H1 (cell line): Measurements from ENCODE around the gene NGEF. TPM values are rescaled to one million over a fixed set of nuclear protein-coding genes. Genes with fewer than 3 reads are reported as not detected.

Experiments
- CTCF ChIA-PET: fragments of 300-600 bp; sonication (Branson Sonifier 250); formaldehyde crosslinking; loops from one replicate; lab custom pipeline; 2021; ENCODE audit not compliant: partially characterized antibody; lab: Charles Lee
- POLR2A ChIA-PET: fragments of 300-600 bp; sonication (Branson Sonifier 250); formaldehyde crosslinking; loops from one replicate; lab custom pipeline; 2021; ENCODE audit warnings: inconsistent platforms; ENCODE audit not compliant: partially characterized antibody; lab: Charles Lee
- DNase-seq, 2 experiments: peaks; one replicate each; pipeline versions ENCODE4 v3.0.0 to v3.0.0-alpha.2; 2010 to 2022; ENCODE audit warnings: low spot score in 2 of 2, low read depth in 1 of 2, mixed read lengths in 1 of 2
- FAIRE-seq: peaks from 2 replicates; lab custom pipeline; 2011; peaks lifted over from hg19 to GRCh38; lab: Jason Lieb, UNC
- H2AFZ ChIP-seq: 2 replicates; pipeline ENCODE4 v1.8.1; 2012; ENCODE audit warnings: low read length, inconsistent platforms
- H2AK5ac ChIP-seq: 2 replicates; pipeline ENCODE4 v1.6.1; 2013; ENCODE audit warnings: low read depth, low read length
- H2BK120ac ChIP-seq: replicated peaks from 2 replicates; pipeline ENCODE3; 2013; ENCODE audit warnings: low read depth, low read length, inconsistent platforms
- H2BK12ac ChIP-seq: 2 replicates; pipeline ENCODE4 v1.6.1; 2013; ENCODE audit warnings: low read depth, low read length
- H2BK15ac ChIP-seq: 2 replicates; pipeline ENCODE4 v1.6.1; 2013; ENCODE audit warnings: low read length
- H2BK20ac ChIP-seq: 2 replicates; pipeline ENCODE4 v1.6.1; 2013; ENCODE audit warnings: low read length
- H2BK5ac ChIP-seq: 2 replicates; pipeline ENCODE4 v1.6.1; 2013; ENCODE audit warnings: low read depth, low read length
- H3K14ac ChIP-seq: 2 replicates; pipeline ENCODE4 v1.6.1; 2013; ENCODE audit warnings: inconsistent platforms; ENCODE audit not compliant: insufficient read length
- H3K18ac ChIP-seq: 2 replicates; pipeline ENCODE4 v1.6.1; 2013; ENCODE audit warnings: low read length; ENCODE audit errors: extremely low read depth
- H3K23ac ChIP-seq: 2 replicates; pipeline ENCODE4 v1.6.1; 2013; ENCODE audit warnings: inconsistent platforms; ENCODE audit not compliant: insufficient read length
- H3K23me2 ChIP-seq: 2 replicates; pipeline ENCODE4 v1.6.1; 2013; ENCODE audit warnings: low read depth, low read length
- H3K27ac ChIP-seq: 2 replicates; pipeline ENCODE4 v1.6.1; 2011; ENCODE audit warnings: low read depth, low read length, inconsistent platforms
- H3K27me3 ChIP-seq, 4 experiments: replicated peaks in 1 of 4; 1 replicate in 1 of 4; 2 replicates in 3 of 4; pipeline versions ENCODE4 v1.6.1 to v1.8.1; 2011 to 2013; ENCODE audit warnings: low read length in 3 of 4, mild to moderate bottlenecking in 3 of 4, inconsistent platforms in 2 of 4, mixed read lengths in 2 of 4, moderate library complexity in 1 of 4; ENCODE audit not compliant: control insufficient read depth in 3 of 4, insufficient read depth in 3 of 4; ENCODE audit errors: extremely low read depth in 1 of 4
- H3K36me3 ChIP-seq, 4 experiments: 2 replicates each; pipeline versions ENCODE4 v1.6.1 to v1.8.1; 2011 to 2013; ENCODE audit warnings: mild to moderate bottlenecking in 4 of 4, low read length in 3 of 4, moderate library complexity in 2 of 4, control low read depth in 1 of 4, inconsistent platforms in 1 of 4; ENCODE audit not compliant: insufficient read depth in 4 of 4, control insufficient read depth in 2 of 4
- H3K4ac ChIP-seq: replicated peaks from 2 replicates; pipeline ENCODE3; 2013; ENCODE audit warnings: low read length, low read depth, mixed read lengths, inconsistent platforms; ENCODE audit not compliant: insufficient read length
- H3K4me1 ChIP-seq, 4 experiments: replicated peaks in 1 of 4; 1 replicate in 1 of 4; 2 replicates in 3 of 4; pipeline versions ENCODE4 v1.6.1 to v1.8.1; 2011 to 2013; ENCODE audit warnings: low read length in 3 of 4, inconsistent platforms in 2 of 4, mixed read lengths in 1 of 4; ENCODE audit not compliant: insufficient read depth in 4 of 4, control insufficient read depth in 3 of 4
- H3K4me2 ChIP-seq, 2 experiments: 2 replicates each; pipeline versions ENCODE4 v1.6.1 to v1.8.1; 2011 to 2013; ENCODE audit warnings: low read depth in 2 of 2, low read length in 2 of 2, control low read depth in 1 of 2, inconsistent platforms in 1 of 2, mild to moderate bottlenecking in 1 of 2; ENCODE audit not compliant: insufficient read depth in 1 of 2
- H3K4me3 ChIP-seq, 4 experiments: fragments of 200-600, 300-600 bp in 1 of 4; sonication (generic), shearing (Covaris generic), sonication (Bioruptor Twin) in 1 of 4; 2 replicates each; pipeline versions ENCODE4 v1.5.1 to v1.8.1; 2011 to 2016; ENCODE audit warnings: low read length in 4 of 4, low read depth in 3 of 4, control low read depth in 2 of 4, inconsistent platforms in 2 of 4, mild to moderate bottlenecking in 2 of 4, mixed read lengths in 1 of 4, moderate library complexity in 1 of 4; ENCODE audit not compliant: insufficient read depth in 2 of 4; ENCODE audit errors: extremely low read depth in 1 of 4
- H3K56ac ChIP-seq: replicated peaks from 2 replicates; pipeline ENCODE3; 2013; ENCODE audit warnings: low read depth, mild to moderate bottlenecking, mixed read lengths, low read length, inconsistent platforms; ENCODE audit not compliant: insufficient read length
- H3K79me1 ChIP-seq: 2 replicates; pipeline ENCODE4 v1.6.1; 2013; ENCODE audit warnings: low read depth, low read length, control low read depth
- H3K79me2 ChIP-seq, 2 experiments: 2 replicates each; pipeline versions ENCODE4 v1.6.1 to v1.8.1; 2012 to 2013; ENCODE audit warnings: low read length in 2 of 2, mild to moderate bottlenecking in 2 of 2, inconsistent platforms in 1 of 2; ENCODE audit not compliant: insufficient read depth in 2 of 2, control insufficient read depth in 1 of 2
- H3K9ac ChIP-seq, 4 experiments: replicated peaks in 1 of 4; 1 replicate in 1 of 4; 2 replicates in 3 of 4; pipeline versions ENCODE4 v1.6.1 to v1.8.1; 2011 to 2013; ENCODE audit warnings: low read depth in 3 of 4, low read length in 3 of 4, control low read depth in 2 of 4, mild to moderate bottlenecking in 2 of 4, moderate library complexity in 2 of 4, inconsistent platforms in 1 of 4; ENCODE audit errors: extremely low read depth in 1 of 4
- H3K9me3 ChIP-seq, 2 experiments: 2 replicates each; pipeline versions ENCODE4 v1.6.1 to v1.8.1; 2012 to 2013; ENCODE audit warnings: mild to moderate bottlenecking in 2 of 2, moderate library complexity in 2 of 2, control low read depth in 1 of 2, inconsistent platforms in 1 of 2, low read depth in 1 of 2, low read length in 1 of 2, mixed read lengths in 1 of 2; ENCODE audit not compliant: insufficient read depth in 2 of 2
- H4K20me1 ChIP-seq, 2 experiments: replicated peaks in 1 of 2; 2 replicates each; pipeline versions ENCODE3 to v1.8.1; 2011 to 2013; ENCODE audit warnings: inconsistent platforms in 2 of 2, low read length in 2 of 2, mild to moderate bottlenecking in 1 of 2; ENCODE audit not compliant: insufficient read depth in 2 of 2, control insufficient read depth in 1 of 2
- H4K5ac ChIP-seq: 2 replicates; pipeline ENCODE4 v1.6.1; 2013; ENCODE audit warnings: low read length, low read depth, mixed read lengths, inconsistent platforms; ENCODE audit not compliant: insufficient read length
- H4K8ac ChIP-seq: 2 replicates; pipeline ENCODE4 v1.8.0; 2013; ENCODE audit warnings: mild to moderate bottlenecking, moderate library complexity, low read length, inconsistent platforms; ENCODE audit not compliant: insufficient read depth; ENCODE audit errors: extremely low read depth
- H4K91ac ChIP-seq: replicated peaks from 2 replicates; pipeline ENCODE3; 2013; ENCODE audit warnings: low read length, mixed read lengths, inconsistent platforms; ENCODE audit not compliant: insufficient read length
- CBX5 ChIP-seq: fragments of 300-800, 300-1000 bp; sonication (generic); IDR thresholded peaks from 2 replicates; pipeline ENCODE4 v1.7.1; 2016; ENCODE audit warnings: antibody characterized with exemption, low read length, low read depth
- CHD1 ChIP-seq: IDR thresholded peaks from 2 replicates; pipeline ENCODE4 v1.6.1; 2012; ENCODE audit warnings: low read depth, low read length, improper control_type of control experiment
- CHD2 ChIP-seq: IDR thresholded peaks from 2 replicates; pipeline ENCODE4 v1.6.1; 2012; ENCODE audit warnings: low read length, improper control_type of control experiment
- E2F6 ChIP-seq: IDR thresholded peaks from 2 replicates; pipeline ENCODE4 v1.6.1; 2012; ENCODE audit warnings: inconsistent platforms
- EP300 ChIP-seq, 2 experiments: IDR thresholded peaks; 1 replicate in 1 of 2; 2 replicates in 1 of 2; pipeline ENCODE4 v1.6.1; 2011 to 2012; ENCODE audit warnings: low read depth in 2 of 2, low read length in 2 of 2, mild to moderate bottlenecking in 2 of 2, borderline replicate concordance in 1 of 2, inconsistent platforms in 1 of 2, moderate library complexity in 1 of 2
- GTF2F1 ChIP-seq: IDR thresholded peaks from 2 replicates; pipeline ENCODE4 v1.6.1; 2012; ENCODE audit warnings: low read depth, low read length, improper control_type of control experiment, borderline replicate concordance
- JUND ChIP-seq: IDR thresholded peaks from 2 replicates; pipeline ENCODE4 v1.6.1; 2011; ENCODE audit warnings: mild to moderate bottlenecking, improper control_type of control experiment, low read length
- KDM1A ChIP-seq: fragments of 200-600, 300-600 bp; sonication (generic); IDR thresholded peaks from 2 replicates; pipeline ENCODE4 v1.7.1; 2016; ENCODE audit warnings: mild to moderate bottlenecking, low read length, borderline replicate concordance
- POLR2A ChIP-seq, 2 experiments: IDR thresholded peaks; 1 replicate in 1 of 2; 2 replicates in 1 of 2; pipeline ENCODE4 v1.6.1; 2011; ENCODE audit warnings: low read depth in 2 of 2, low read length in 2 of 2, mild to moderate bottlenecking in 2 of 2; ENCODE audit errors: control extremely low read depth in 1 of 2
- SIX5 ChIP-seq: IDR thresholded peaks from 2 replicates; pipeline ENCODE4 v1.6.1; 2011; ENCODE audit warnings: mild to moderate bottlenecking, low read depth, low read length
- TAF1 ChIP-seq: IDR thresholded peaks from 2 replicates; pipeline ENCODE4 v1.6.1; 2011; ENCODE audit warnings: mild to moderate bottlenecking, low read depth, low read length
- WGBS, 2 experiments: shearing (Covaris generic) in 1 of 2; methylation state at CpG; one replicate each; pipeline versions ENCODE4 v1.1.6 to v1.1.7; 2013 to 2015; ENCODE audit warnings: low lambda C conversion rate in 2 of 2, mixed read lengths in 2 of 2, inconsistent platforms in 1 of 2, low coverage in 1 of 2, missing lambda C conversion rate in 1 of 2; ENCODE audit not compliant: insufficient replicate concordance in 2 of 2, insufficient coverage in 1 of 2, insufficient read length in 1 of 2; ENCODE audit errors: extremely low coverage in 1 of 2, missing lambda C conversion rate in 1 of 2; 5-methylcytosine and 5-hydroxymethylcytosine counted together
- polyA plus RNA-seq, 7 experiments: library from polyadenylated mRNA; depleted of rRNA in 3 of 7; stranded (reverse) in 5 of 7; unstranded in 2 of 7; fragments of >200 nt in 5 of 7; fragments of 200-250 nt in 2 of 7; gene quantifications; 1 replicate in 5 of 7; 2 replicates in 1 of 7; 4 replicates in 1 of 7; pipeline versions ENCODE4 v1.2.1 to v1.2.3, GENCODE V29; 2011 to 2013; ENCODE audit warnings: missing spikeins in 2 of 7, mixed read lengths in 2 of 7
- total RNA-seq: library from RNA; stranded (reverse); fragmentation: NEBNext Ultra II Directional; extraction: Animal tissue kit (Norgen Biotek cat#: 25700); gene quantifications from 2 replicates; pipeline ENCODE4 v1.2.1, GENCODE V29; 2021

Gene NGEF
- total and polyA plus RNA-seq, 2 of the 8 experiments (the other 6 are each of a cell fraction or from before 2014, with no cell fraction given): 2.7 to 3.2 TPM

- no peak overlapping the region for H3K4me3 ChIP-seq
- no peak overlapping the region for H3K9ac ChIP-seq
- H2BK15ac ChIP-seq: peak overlapping the region; percentile 95
- 0 out of 2 replicates have a peak overlapping the region, but pooled peaks have one; percentile 42 for H2AFZ ChIP-seq
- peak overlapping the region; percentile 66; the same call in 1 of the 2 replicates for H2BK5ac ChIP-seq
- ChIA-PET POLR2A (interaction anchor here (0.9 to 1.1 kb wide), 2 partner anchors 14 to 78 kb away, joined by 3 read pairs; no protein-coding TSS in a partner anchor), CTCF (interaction anchor here (0.9 to 1.4 kb wide), 3 partner anchors 10 to 127 kb away, joined by 3 to 5 read pairs (median 3); partner anchors contain the start of gene SNORC)
- no peak overlapping the region for H2BK120ac ChIP-seq
- H2AK5ac ChIP-seq: no peak overlapping the region
- H3K18ac ChIP-seq: peak overlapping the region; percentile 83
- peaks cover 8% of the 10 kb centered on the region; the same call in 1 of the 2 replicates for H3K23me2 ChIP-seq
- WGBS, 2 experiments: 84% methylated on average over 26 of the region's 28 CpGs; no CpG with 5 or more reads in 1 of the 2 experiments
- no peaks in the 10 kb centered on the region for H3K79me2 ChIP-seq
- H3K56ac ChIP-seq: no peak overlapping the region
- H3K14ac ChIP-seq: no peak overlapping the region
- H2BK20ac ChIP-seq: peak overlapping the region; percentile 61; the same call in 1 of the 2 replicates
- no peak overlapping the region for H4K8ac ChIP-seq
- peak overlapping the region in 1 of 2 experiments; percentile 46; a peak in 1 of 4 replicates for H3K4me2 ChIP-seq
- H3K27me3 ChIP-seq: peaks cover 0 to 8% (median 6%) of the 10 kb centered on the region in 4 experiments; a peak in 3 of 7 replicates
- H3K79me1 ChIP-seq: no peaks in the 10 kb centered on the region
- H3K4me1 ChIP-seq: peaks cover 4 to 19% (median 15%) of the 10 kb centered on the region in 4 experiments
- H2BK12ac ChIP-seq: peak overlapping the region; percentile 90
- H3K9me3 ChIP-seq: no peaks in the 10 kb centered on the region; a peak in 1 of 4 replicates
- H3K27ac ChIP-seq: no peak overlapping the region
- peaks cover 0 to 2% of the 10 kb centered on the region in 2 experiments for H4K20me1 ChIP-seq
- no peak overlapping the region for H3K4ac ChIP-seq
- H4K91ac ChIP-seq: no peak overlapping the region
- no peak for FAIRE-seq
- no peak overlapping the region for H4K5ac ChIP-seq
- H3K23ac ChIP-seq: no peak overlapping the region
- H3K36me3 ChIP-seq: no peaks in the 10 kb centered on the region
- DNase-seq: no peak
- TF ChIP-seq TAF1 (no peak), GTF2F1 (no peak), CBX5 (no peak), JUND (no peak), CHD2 (no peak), SIX5 (no peak), KDM1A (no peak), EP300 (IDR thresholded peaks at IDR 0.05; ENCODE audit: borderline replicate concordance in 1 of 2, low read depth in 2 of 2, low read length in 2 of 2) (no peak), E2F6 (no peak), POLR2A (IDR thresholded peaks at IDR 0.05; ENCODE audit: control extremely low read depth in 1 of 2, low read depth in 2 of 2, low read length in 2 of 2) (no peak), CHD1 (no peak)
Measured at GRCh38 chr2:232901736-232902578, 111.1 kb downstream of the NGEF start.
